SKM-1 (cell line): ENCODE measurements around the gene SLC3A2.

Experiments used
- DNase-seq: peaks from one replicate; lab custom pipeline; 2025; ENCODE audit not compliant: unreplicated experiment; lab: John Stamatoyannopoulos, UW

The SLC3A2 gene

GRCh38 chr11:62909107-62909894, 28.6 kb downstream of the SLC3A2 start:
- no peak for DNase-seq

GRCh38 chr11:62910141-62910882, 29.6 kb downstream of the SLC3A2 start:
- no peak for DNase-seq

GRCh38 chr11:62911137-62912130, 30.7 kb downstream of the SLC3A2 start:
- DNase-seq: no peak

GRCh38 chr11:62912268-62912667, 31.6 kb downstream of the SLC3A2 start:
- no peak for DNase-seq

- DNase-seq: no peak
Observed at GRCh38 chr11:62914416-62914815, 33.7 kb downstream of the SLC3A2 start.

- no peak for DNase-seq
Observed at GRCh38 chr11:62917906-62918502, 37.3 kb downstream of the SLC3A2 start.

- DNase-seq: no peak
Observed at GRCh38 chr11:62918531-62918930, 37.8 kb downstream of the SLC3A2 start.

GRCh38 chr11:62919476-62919875, 38.8 kb downstream of the SLC3A2 start:
- DNase-seq: no peak

- no peak for DNase-seq
Observed at GRCh38 chr11:62919898-62920640, 39.4 kb downstream of the SLC3A2 start.

- DNase-seq: no peak
Observed at GRCh38 chr11:62921201-62921572, 40.5 kb downstream of the SLC3A2 start, which contains the start of gene CHRM1. TSS of gene CHRM1 (minus strand) at chr11:62921363. CDS start at chr11:62911100, 10,263 bp downstream.

GRCh38 chr11:62921573-62922188, 41.0 kb downstream of the SLC3A2 start:
- DNase-seq: no peak

- DNase-seq: no peak
Observed at GRCh38 chr11:62922189-62922589, 41.5 kb downstream of the SLC3A2 start.

GRCh38 chr11:62922653-62923431, 42.1 kb downstream of the SLC3A2 start:
- DNase-seq: no peak

GRCh38 chr11:62923601-62924411, 43.1 kb downstream of the SLC3A2 start:
- no peak for DNase-seq

- no peak for DNase-seq
Observed at GRCh38 chr11:62925308-62925707, 44.6 kb downstream of the SLC3A2 start.

GRCh38 chr11:62925745-62926679, 45.3 kb downstream of the SLC3A2 start:
- DNase-seq: no peak
